ENCODE measurements around the gene APBB1. TPM values are rescaled to one million over a fixed set of nuclear protein-coding genes. Genes with fewer than 3 reads are reported as not detected.

APBB1 gene
- total RNA-seq, 8 experiments from 2014 or later = 21.1 to 131 (median 93.3) TPM

GRCh38 chr11:6353367-6353987, 65.4 kb downstream of the APBB1 start:
- 0 to 25% (median 15%) methylated on average over 1 to 4 of the region's 5 CpGs; no CpG with 5 or more reads in 3 of the 10 experiments for WGBS, 10 experiments
- peak in 7 of 8 experiments; percentile 22 to 87 (median 53) for ATAC-seq (replicated peaks in 6 of 8)
- Histone ChIP-seq H3K4me3 (no peak overlapping the region), H3K4me1 (replicated peaks in 1 of 2) (no peaks in the 10 kb centered on the region), H3K27ac (no peak overlapping the region)
- in situ Hi-C loops (cut with MboI; ENCODE audit: low pct_unique_long_range_greater_than_20kb in 2 of 9, low sequenced_read_pairs in 9 of 9, unreplicated experiment in 9 of 9) = loop anchor here in 3 of 9 experiments (25.0 kb wide), 3 partner anchors 91 to 341 kb away; partner anchors contain the start of genes OR56A4 (in 2 of the 3), CCKBR (in 1 of the 3), CNGA4 (in 1 of the 3) and FHIP1B (in 1 of the 3)

- WGBS, 10 experiments = 0 to 89% (median 78%) methylated on average over 2 to 5 of the region's 5 CpGs; no CpG with 5 or more reads in 1 of the 10 experiments
- no peaks in the 10 kb centered on the region for H3K4me1 ChIP-seq (replicated peaks in 1 of 2)
- in situ Hi-C loops (cut with MboI; ENCODE audit: low pct_unique_long_range_greater_than_20kb in 2 of 9, low sequenced_read_pairs in 9 of 9, unreplicated experiment in 9 of 9) = loop anchor here in 3 of 9 experiments (25.0 kb wide), 3 partner anchors 90 to 340 kb away; partner anchors contain the start of genes OR56A4 (in 2 of the 3), CCKBR (in 1 of the 3), CNGA4 (in 1 of the 3) and FHIP1B (in 1 of the 3)
- H3K4me3 ChIP-seq = no peak overlapping the region
- no peak for ATAC-seq (replicated peaks in 6 of 8)
- H3K27ac ChIP-seq = no peak overlapping the region
Measured at GRCh38 chr11:6351782-6352382, 67.0 kb downstream of the APBB1 start.

- Histone ChIP-seq H3K4me1 (replicated peaks in 1 of 2) (no peaks in the 10 kb centered on the region), H3K27ac (no peak overlapping the region), H3K4me3 (no peak overlapping the region)
- in situ Hi-C loops (cut with MboI; ENCODE audit: low pct_unique_long_range_greater_than_20kb in 2 of 9, low sequenced_read_pairs in 9 of 9, unreplicated experiment in 9 of 9) = loop anchor here in 3 of 9 experiments (25.0 kb wide), 3 partner anchors 88 to 338 kb away; partner anchors contain the start of genes OR56A4 (in 2 of the 3), CCKBR (in 1 of the 3), CNGA4 (in 1 of the 3) and FHIP1B (in 1 of the 3)
- no peak for ATAC-seq (replicated peaks in 6 of 8)
- WGBS, 10 experiments = 13 to 100% (median 70%) methylated on average over 1 to 2 of the region's 2 CpGs; no CpG with 5 or more reads in 2 of the 10 experiments
Measured at GRCh38 chr11:6350486-6350885, 68.4 kb downstream of the APBB1 start.

GRCh38 chr11:6350043-6350442, 68.9 kb downstream of the APBB1 start:
- ATAC-seq (replicated peaks in 6 of 8) = no peak

GRCh38 chr11:6345366-6345765, 73.5 kb downstream of the APBB1 start:
- 40 to 92% (median 81%) methylated on average over 1 of the region's 1 CpG; no CpG with 5 or more reads in 2 of the 10 experiments for WGBS, 10 experiments
- H3K4me1 ChIP-seq (replicated peaks in 1 of 2) = no peaks in the 10 kb centered on the region
- in situ Hi-C loops (cut with MboI; ENCODE audit: low pct_unique_long_range_greater_than_20kb in 2 of 9, low sequenced_read_pairs in 9 of 9, unreplicated experiment in 9 of 9) = loop anchor here in 3 of 9 experiments (25.0 kb wide), 3 partner anchors 308 to 1708 kb away; partner anchors contain the start of genes OR51D1 (in 1 of the 3), OR51E1 (in 1 of the 3), OR56A1 (in 1 of the 3) and OR56A4 (in 1 of the 3)
- H3K27ac ChIP-seq = no peak overlapping the region
- ATAC-seq (replicated peaks in 6 of 8) = no peak
- H3K4me3 ChIP-seq = no peak overlapping the region

More at GRCh38 chr11:6350043-6350442, 68.9 kb downstream of the APBB1 start:
- no peak overlapping the region for H3K27ac ChIP-seq
- in situ Hi-C loops (cut with MboI; ENCODE audit: low pct_unique_long_range_greater_than_20kb in 2 of 9, low sequenced_read_pairs in 9 of 9, unreplicated experiment in 9 of 9) = loop anchor here in 3 of 9 experiments (25.0 kb wide), 3 partner anchors 88 to 338 kb away; partner anchors contain the start of genes OR56A4 (in 2 of the 3), CCKBR (in 1 of the 3), CNGA4 (in 1 of the 3) and FHIP1B (in 1 of the 3)
- H3K4me3 ChIP-seq = no peak overlapping the region
- no peaks in the 10 kb centered on the region for H3K4me1 ChIP-seq (replicated peaks in 1 of 2)

Other genes starting within 250 kb of the APBB1 start
- under 1 TPM in 2 of 8 experiments, not detected in 6; 0.18 to 0.81 TPM for gene OR52B2, start 248.8 kb downstream of the APBB1 start, total RNA-seq
- under 1 TPM in 4 of 8 experiments, not detected in 4; 0.16 to 0.71 (median 0.36) TPM for gene OR52W1, start 219.9 kb downstream of the APBB1 start, total RNA-seq
- 1 to 10 TPM in 2 of 8 experiments, under 1 TPM in 5, not detected in 1; 0.50 to 1.3 (median 0.81) TPM for gene C11orf42, start 213.5 kb downstream of the APBB1 start, total RNA-seq
- 10 to 100 TPM; 12.4 to 40.6 (median 25.9) TPM for gene FHIP1B, start 184.5 kb downstream of the APBB1 start, total RNA-seq
- 1 to 10 TPM in 1 of 8 experiments, under 1 TPM in 5, not detected in 2; 0.14 to 1.1 (median 0.62) TPM for gene CNGA4, start 180.0 kb downstream of the APBB1 start, total RNA-seq
- gene CCKBR, start 159.3 kb downstream of the APBB1 start, total RNA-seq = 1 to 10 TPM in 4 of 8 experiments, under 1 TPM in 4; 0.27 to 2.4 (median 1.1) TPM
- gene CAVIN3, start 98.6 kb downstream of the APBB1 start, total RNA-seq = 10 to 100 TPM in 1 of 8 experiments, 1 to 10 TPM in 2, under 1 TPM in 5; 0.16 to 20.7 (median 0.84) TPM
- gene SMPD1, start 28.6 kb downstream of the APBB1 start, total RNA-seq = 10 to 100 TPM; 14.4 to 75.1 (median 21.0) TPM
- 1 to 10 TPM in 6 of 8 experiments, under 1 TPM in 2; 0.45 to 6.3 (median 1.2) TPM for gene HPX, start 21.9 kb upstream of the APBB1 start, total RNA-seq
- gene TRIM3, start 54.8 kb upstream of the APBB1 start, total RNA-seq = 10 to 100 TPM in 6 of 8 experiments, 1 to 10 TPM in 2; 5.8 to 30.3 (median 19.5) TPM
- gene ARFIP2, start 62.2 kb upstream of the APBB1 start, total RNA-seq = 10 to 100 TPM; 36.8 to 63.4 (median 57.2) TPM
- 10 to 100 TPM; 18.4 to 46.1 (median 31.6) TPM for gene TIMM10B, start 62.4 kb upstream of the APBB1 start, total RNA-seq
- 10 to 100 TPM in 4 of 8 experiments, 1 to 10 TPM in 4; 4.5 to 23.6 (median 10.0) TPM for gene DNHD1, start 78.2 kb upstream of the APBB1 start, total RNA-seq
- 10 to 100 TPM; 13.9 to 21.7 (median 17.2) TPM for gene RRP8, start 184.5 kb upstream of the APBB1 start, total RNA-seq
- gene ILK, start 184.7 kb upstream of the APBB1 start, total RNA-seq = 10 to 100 TPM; 47.9 to 93.5 (median 68.2) TPM
- 100 to 1,000 TPM in 4 of 8 experiments, 10 to 100 TPM in 4; 64.9 to 163 (median 105) TPM for gene TAF10, start 193.1 kb upstream of the APBB1 start, total RNA-seq
- 100 to 1,000 TPM in 1 of 8 experiments, 10 to 100 TPM in 4, 1 to 10 TPM in 3; 5.2 to 174 (median 23.3) TPM for gene TPP1, start 200.3 kb upstream of the APBB1 start, total RNA-seq
- 10 to 100 TPM in 5 of 8 experiments, 1 to 10 TPM in 3; 3.9 to 45.4 (median 24.3) TPM for gene DCHS1, start 236.7 kb upstream of the APBB1 start, total RNA-seq

Measured in motor neuron (in vitro differentiated cells).